GM21447 (cell line): ENCODE data around the gene SLX9.

ENCODE experiments used
- ATAC-seq: cut with Tn5 transposase; IDR thresholded peaks from one replicate; pipeline ENCODE4 v1.9.1; 2021; ENCODE audit not compliant: unreplicated experiment

Gene SLX9

DNA sequence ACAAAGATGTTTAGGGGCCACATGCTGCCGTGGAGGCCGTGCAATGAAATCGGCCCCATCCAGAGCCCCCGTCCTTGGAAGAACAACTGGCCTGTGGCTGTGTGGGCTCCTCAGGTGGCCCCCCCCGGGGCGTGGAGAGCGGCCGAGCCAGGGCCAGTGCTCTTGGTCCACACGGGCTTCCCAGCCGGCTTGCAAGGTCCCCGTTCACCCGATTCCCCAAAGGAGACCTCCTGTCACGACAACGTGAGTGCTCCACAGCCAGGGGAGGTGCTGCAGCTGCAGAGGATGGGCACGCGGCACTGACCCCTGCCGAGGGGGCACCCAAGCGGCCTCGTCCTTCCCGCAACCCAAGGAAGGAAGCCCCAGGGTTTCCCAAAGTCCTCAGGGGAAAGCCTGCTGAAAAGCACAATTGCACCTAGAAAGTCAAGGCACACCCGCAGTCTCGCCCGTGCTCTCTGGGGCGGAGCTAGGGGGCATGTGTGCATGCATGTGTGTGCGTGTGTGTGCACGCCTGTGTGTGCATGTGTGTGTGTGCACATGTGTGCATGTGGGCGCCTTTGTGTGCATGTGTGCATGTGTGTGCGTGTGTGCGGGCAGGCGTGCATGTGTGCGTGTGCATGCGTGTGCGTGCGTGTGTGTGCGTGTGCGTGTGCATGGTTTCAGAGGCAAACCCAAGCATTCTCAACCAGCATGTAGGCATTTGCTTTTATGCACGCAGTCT lies 48.2 kb downstream of the SLX9 start:
- no peak for ATAC-seq

DNA sequence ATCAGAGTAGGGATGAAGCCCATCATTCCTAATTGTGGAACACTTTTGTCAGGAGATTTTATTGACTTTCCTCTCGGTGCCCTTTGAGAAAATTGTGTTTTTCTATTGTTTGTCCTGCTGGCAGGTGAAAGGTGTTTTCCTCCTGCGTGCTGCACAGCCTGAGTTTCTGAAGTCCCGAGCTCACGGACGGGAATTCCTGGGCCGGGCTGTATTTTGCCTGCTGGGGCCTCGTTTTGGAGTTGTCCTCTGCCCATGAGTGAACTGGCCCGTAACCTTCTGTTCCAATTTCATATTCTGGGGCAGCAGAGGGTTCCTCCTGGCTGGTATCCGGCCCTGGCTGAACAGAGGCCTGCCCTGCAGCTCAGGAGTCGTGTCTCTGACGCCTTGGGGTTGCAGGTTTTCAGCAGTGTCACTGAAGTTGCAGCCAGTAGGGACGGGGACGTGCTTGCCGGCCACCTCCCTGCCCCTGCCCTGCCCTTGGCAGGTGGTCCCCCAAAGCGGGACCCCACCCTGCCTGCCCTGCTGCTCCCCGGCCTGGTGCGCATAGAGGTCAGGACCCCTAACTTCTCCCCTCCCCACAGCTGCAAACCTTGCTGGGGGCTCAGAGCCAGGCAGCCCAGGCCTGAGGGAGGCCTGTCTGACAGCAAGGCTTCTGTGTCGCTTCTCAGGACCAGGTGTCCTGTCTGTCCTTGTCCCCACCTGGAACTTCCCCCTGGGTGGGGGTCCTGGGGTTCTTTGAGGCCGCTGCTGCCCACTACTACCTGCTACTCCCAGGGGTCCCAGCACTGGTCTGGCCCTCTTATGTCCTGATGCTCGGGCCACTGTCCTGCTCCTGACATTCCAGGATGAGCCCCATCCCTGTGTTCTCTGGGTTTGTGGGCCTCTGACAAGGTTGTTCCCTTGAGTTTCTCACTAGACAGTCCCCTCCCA lies 49.0 kb downstream of the SLX9 start:
- no peak for ATAC-seq

GRCh38 chr21:44989537-44989886 lies 49.7 kb downstream of the SLX9 start:
- no peak for ATAC-seq

DNA sequence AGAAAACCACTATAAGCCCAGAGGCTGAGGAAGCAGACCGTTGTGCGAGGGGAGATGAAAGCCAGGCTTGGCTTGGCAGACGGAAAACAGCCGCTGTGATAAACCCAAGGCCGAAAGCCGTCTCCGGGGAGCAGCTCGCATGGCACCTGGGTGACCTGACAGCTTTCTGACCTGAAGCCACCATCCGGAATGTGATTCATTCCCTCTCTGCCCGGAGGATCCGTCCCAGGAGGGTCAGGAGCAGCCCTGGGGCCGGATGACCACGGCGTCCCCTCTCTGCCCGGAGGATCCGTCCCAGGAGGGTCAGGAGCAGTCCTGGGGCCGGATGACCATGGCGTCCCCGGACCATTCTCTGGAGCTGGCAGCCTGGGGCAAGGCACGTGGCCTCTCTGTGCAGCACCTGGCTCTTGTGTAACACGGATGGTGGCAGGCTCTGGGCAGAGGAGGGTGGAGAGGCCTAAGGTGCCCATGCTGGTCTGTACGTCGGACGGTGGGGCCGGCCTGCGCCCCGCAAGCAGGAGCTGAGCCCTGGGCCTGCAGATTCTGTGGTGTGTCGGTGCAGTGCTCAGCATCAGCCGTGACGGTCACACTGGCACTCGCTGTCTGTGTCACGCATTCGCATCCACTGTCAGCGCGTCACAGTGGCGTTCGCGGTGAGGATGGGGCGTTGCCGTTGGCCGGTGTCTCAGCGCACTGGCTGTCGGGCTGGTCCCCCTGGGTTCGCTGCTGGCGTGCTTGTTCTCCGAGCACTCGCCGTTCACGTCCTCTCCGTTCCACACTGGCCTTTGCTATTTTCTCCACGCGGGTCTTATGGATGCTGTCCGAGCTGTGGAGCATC lies 50.3 kb downstream of the SLX9 start:
- no peak for ATAC-seq

DNA sequence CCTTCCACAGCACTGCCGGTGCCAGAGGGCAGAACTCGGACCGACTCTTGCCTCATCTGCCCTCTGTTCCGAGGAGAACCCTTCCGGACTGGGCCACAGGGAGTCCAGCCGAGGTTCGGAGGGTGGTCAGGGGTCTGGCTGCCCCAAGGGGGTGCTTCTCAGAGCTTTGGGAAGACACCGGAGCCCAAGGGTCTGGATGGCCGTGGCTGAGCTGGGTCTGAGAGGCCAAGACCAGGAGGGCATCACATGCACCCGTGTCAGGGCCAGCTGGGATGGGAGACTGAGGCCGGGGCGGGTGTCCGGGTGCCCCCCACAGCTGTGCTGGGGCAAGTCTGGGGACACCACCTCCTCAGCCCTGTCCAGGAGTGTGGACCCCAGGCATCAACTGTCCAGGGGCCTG lies 51.1 kb downstream of the SLX9 start:
- ATAC-seq, result no peak

DNA sequence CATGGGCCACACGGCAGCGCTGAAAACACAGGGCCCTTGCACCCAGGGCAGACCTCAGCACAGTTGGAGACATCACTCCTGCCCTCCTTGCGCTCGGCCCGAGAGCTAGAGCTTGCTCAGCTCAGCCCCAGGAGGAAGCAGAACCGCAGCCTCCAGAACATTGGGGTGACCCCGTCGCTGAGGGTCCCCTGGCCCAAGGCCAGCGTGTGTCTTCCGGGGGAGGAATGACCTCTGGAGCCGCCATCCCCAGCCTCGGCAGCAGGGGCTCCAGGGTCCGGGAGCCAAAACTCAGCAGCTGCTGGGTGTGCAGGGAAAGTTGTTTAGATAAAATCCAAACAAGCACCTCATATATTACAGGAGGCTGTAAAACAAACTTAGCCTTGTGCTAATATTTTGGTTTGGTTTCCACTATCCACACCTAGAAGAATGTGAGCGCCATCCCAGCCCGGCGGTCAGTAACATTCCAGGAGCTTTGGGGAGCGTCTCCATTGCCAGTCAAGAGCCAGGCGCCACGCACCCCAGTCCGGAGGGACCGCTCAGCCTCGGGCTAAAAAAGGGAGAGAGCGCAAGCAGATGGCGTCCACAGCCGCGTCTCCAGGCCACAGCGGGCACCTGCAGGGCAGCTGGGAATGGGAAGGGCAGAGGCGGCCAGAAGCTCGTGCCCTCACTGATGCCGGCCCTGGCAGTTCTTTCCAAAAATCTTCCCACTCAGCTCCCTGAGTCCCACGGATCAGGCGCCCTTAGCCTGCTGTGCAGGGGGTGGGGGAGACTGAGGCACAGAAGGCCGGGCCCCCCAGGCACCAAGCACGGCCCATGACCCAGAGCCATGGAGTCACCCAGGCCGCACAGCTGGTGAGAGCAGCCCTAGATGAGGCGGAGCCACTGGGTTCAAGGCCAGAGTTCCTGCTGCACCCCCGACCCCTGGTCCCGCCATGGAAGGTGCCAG lies 52.0 kb downstream of the SLX9 start:
- no peak for ATAC-seq

DNA sequence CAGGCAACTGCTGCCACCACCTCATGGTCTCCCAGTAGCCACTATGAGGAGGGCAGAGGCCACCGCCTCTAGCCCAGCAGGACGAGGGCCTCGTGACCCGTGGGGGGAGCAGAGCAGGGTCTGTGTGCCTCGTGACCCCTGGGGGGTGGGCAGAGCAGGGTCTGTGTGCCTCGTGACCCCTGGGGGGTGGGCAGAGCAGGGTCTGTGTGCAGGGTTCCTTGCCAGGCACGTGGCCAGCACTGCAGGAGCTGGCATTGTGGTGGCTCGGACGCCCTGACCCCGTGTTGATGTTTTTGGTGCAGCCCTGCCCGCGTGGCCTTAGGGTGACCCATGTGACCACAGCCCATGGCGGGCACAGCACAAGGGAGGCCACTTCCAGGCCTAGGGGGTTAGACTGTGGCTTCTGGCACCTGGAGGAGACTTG lies 52.8 kb downstream of the SLX9 start:
- ATAC-seq, result no peak

GRCh38 chr21:44993321-44994046 lies 53.7 kb downstream of the SLX9 start:
- no peak for ATAC-seq

GRCh38 chr21:44994047-44994694 lies 54.3 kb downstream of the SLX9 start:
- ATAC-seq, result no peak

DNA sequence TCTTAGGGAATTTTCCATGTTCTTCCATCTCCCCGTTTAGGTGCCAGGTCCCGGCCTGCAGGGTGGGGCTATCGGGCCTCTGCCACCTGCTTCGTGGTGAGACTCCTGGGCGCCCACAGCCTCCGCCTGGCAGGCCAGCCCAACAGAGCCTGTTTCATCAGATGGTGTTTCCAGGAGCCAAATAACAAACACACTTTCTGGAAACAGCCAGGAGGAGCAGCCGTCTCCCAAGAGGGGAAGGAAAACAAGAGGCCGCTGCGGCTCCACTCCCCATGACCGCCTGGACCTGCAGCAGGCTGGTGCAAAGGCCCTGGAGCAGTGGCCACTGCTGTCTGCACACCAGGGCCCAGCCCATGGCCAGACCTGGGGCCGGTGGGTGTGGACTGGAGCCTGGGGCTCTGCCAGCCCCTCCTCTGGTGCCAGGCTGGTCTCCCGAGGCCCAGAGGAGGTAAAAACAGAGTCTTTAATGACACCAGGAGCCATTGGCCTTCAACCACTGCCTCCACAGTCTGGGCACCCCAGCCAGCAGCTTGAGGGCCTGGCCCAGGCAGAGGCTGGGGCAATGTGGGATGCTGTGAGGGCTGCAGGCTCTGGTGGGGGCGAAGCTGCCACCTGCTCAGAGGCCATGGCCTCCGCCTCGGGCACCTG lies 55.0 kb downstream of the SLX9 start:
- ATAC-seq, result no peak

DNA sequence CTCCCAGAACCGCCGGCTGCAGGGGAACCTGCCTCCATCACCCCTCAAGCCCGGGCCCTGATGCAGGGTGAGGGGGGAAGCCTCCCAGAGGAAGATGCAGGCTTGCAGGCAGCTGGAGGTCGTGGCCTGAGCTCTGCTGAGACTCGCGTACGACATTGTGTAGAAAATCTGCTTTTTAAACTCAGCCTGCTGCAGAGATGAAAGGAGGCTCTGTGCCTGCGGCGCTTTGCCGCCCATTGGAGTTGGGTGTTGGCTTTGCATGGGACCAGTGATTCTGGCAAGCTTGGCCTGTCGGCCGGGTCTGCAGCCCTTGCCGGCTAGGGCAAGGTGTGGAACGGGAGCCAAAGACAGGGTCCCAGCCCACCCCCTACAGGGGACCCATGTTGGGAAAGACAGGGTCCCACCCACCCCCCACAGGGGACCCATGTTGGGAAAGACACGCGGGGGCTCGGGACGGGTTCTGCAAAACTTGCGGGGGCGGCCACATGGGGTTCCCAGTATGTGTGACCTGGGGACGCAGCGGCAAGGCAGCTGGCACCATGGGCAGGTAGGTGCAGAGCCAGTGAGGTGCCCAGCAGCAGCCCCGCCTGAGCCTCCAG lies 55.6 kb downstream of the SLX9 start:
- ATAC-seq, result no peak

DNA sequence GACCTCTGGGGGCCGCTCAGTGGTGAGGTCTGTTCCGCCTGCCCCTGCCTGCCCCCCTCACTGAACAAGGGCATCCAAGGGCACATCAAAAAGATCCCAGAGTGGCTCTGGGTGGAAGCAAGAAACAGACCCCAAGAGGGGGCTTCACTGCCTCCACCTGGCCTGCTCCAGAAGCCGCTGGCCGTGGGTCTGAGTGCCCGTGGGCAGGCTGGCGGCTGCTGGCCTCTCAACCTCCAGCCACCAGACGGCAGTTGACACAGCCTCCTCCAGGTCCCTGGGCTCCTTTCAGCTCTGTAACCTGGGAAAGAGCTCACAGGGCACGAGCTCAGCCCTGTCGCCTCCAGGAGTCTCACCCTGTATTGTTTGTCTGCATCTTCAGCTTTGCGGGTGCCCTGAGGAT lies 56.3 kb downstream of the SLX9 start:
- no peak for ATAC-seq

GRCh38 chr21:44996501-44996921 lies 56.7 kb downstream of the SLX9 start:
- no peak for ATAC-seq

DNA sequence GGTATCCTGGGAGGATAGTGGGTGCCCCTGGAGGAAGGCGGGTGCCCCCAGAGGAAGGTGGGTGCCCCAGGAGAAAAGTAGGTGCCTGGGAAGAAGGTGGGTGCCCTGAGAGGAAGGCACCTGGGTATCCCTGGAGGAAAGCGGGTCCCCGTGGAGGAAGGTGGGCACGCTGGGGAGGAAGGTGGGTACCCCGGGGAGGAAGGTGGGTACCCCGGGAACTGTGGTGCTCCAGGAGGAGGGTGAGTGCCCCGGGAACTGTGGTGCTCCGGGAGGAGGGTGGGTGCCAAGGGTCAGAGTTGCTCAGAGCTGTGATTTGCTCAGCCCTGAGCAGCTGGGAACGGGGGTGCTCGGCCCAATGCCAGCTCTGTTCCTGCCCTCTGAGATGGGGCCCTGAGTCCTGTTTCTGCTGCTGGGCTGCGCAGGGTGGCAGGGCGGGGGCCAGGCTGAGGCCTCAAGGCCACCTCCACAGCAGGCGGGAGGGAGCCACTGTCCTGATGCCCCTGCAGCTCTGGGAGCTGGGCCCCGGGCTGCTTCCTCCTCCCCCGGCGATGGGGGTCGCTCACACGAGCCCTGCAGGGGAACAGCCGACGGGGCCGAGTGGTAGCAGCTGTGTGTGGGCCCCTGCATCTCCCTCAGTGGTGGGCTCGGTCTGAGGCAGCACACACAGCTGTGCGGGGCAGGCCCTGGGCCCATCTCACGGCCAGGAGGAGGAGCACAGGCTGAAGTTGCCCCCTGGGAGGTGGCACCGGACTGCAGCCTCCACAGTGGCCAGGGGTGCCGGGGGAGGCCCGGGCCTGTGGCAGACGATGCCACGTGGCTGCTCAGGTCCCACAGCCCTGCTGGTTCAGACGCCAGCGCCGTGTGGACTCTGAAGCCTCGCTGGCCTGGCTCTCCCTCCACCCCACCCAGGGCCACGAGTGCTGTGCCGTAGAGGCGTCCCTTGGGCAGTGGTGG lies 57.4 kb downstream of the SLX9 start:
- no peak for ATAC-seq

DNA sequence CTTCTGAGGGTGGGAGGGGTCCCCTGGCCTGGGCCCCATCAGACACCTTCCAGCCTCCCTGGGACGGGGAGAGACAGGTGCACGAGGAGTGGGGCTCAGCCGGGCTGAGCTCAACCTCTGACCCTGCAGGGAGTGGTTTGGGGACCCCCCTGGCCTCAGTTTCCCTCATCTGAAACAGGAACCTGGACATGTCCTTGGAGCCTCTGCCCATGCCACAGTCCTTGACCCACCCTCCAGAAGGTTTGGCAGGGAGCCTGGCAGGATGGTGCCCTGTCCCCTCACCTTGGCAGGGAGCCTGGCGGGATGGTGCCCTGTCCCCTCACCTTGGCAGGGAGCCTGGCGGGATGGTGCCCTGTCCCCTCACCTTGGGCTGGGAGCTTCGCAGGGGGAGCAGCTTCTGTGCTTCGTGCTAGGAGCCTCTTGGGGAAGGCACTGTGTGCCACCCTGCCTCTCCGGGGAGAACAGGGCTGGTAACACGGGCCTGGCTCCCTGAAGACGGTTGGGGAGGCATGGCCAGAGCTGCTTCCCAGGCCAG lies 58.3 kb downstream of the SLX9 start:
- no peak for ATAC-seq

DNA sequence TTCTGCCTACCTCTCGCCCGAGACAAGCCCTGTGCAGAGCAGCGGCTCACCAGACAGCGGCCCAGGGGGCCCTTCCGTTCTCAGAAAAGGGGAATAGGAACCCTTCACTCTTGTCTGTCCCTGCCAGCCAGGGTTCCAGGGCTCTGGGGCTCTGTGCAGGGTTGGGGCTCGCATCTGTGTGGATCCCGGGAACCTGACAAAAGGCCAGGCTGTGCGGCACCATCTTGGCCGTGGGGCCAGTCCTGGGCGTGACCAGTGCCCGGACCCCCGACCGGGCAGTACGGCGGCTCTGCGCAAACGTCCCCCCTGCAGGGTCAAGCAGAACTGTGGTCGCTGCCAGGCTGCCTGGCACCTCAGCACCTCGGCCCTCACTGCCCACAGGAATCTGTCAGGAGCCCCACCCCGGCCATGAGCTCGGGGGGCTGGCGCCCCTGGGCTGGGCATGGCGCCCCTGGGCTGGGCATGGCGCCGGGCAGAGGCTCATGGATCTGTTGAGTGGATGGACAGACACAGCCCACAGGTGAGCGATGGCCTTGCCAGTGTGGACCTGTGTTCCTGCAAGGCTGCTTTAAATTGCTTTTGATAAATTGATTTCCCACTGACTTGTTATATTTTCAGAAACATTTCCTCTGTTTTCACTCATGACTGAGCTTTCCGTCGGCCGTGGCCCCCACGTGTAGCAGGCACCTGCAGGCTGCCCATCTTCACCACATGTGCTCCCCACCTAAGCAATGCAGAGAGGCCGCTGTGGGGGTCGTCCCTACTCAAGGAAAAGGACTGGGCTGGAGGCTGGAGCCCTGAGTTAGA lies 59.0 kb downstream of the SLX9 start:
- no peak for ATAC-seq
